GM12892 (cell line): ENCODE measurements around the gene TOP3A.

ENCODE experiments used
- POLR2AphosphoS5 ChIP-seq: IDR thresholded peaks from 2 replicates; pipeline ENCODE4 v1.6.1; 2011; ENCODE audit warnings: low read depth, low read length, control low read depth
- TAF1 ChIP-seq: IDR thresholded peaks from 2 replicates; pipeline ENCODE4 v1.6.1; 2011; ENCODE audit warnings: low read depth, mild to moderate bottlenecking, control low read depth, low read length, borderline replicate concordance

GRCh38 chr17:18285296-18285695, 29.5 kb downstream of the TOP3A start:
- TF ChIP-seq POLR2AphosphoS5 (no peak), TAF1 (no peak)
